ENCODE results near the gene ARHGAP42. TPM values are rescaled to one million over a fixed set of nuclear protein-coding genes. Genes with fewer than 3 reads are reported as not detected.

Gene ARHGAP42
- total and polyA plus RNA-seq, 3 donors from 2014 or later: 9.8 to 12.1 (median 10.4) TPM

- WGBS, 2 donors: 82 to 87% methylated on average over 2 of the region's 2 CpGs
- H3K27me3 ChIP-seq: no peaks in the 10 kb centered on the region
- no peak for DNase-seq
- intact Hi-C loops (cut with DNase I; ENCODE audit: low total_unique reads): no loop called here
- H3K4me1 ChIP-seq: no peaks in the 10 kb centered on the region
- H3K27ac ChIP-seq: no peak overlapping the region
- no peaks in the 10 kb centered on the region for H3K36me3 ChIP-seq (ENCODE audit: low read depth, missing control alignments)
- no peaks in the 10 kb centered on the region for H3K9me3 ChIP-seq
- no peak overlapping the region for H3K4me3 ChIP-seq
- TF ChIP-seq CTCF (IDR thresholded peaks at IDR 0.05): no peak
- no peak for TF ChIP-seq POLR2A (IDR thresholded peaks at IDR 0.05)
Measured at GRCh38 chr11:100794446-100794845, 107.4 kb downstream of the ARHGAP42 start.

GRCh38 chr11:100799445-100799844 is 112.4 kb downstream of the ARHGAP42 start:
- no peak overlapping the region for H3K27ac ChIP-seq
- TF ChIP-seq POLR2A (IDR thresholded peaks at IDR 0.05) (no peak), CTCF (IDR thresholded peaks at IDR 0.05) (no peak)
- H3K27me3 ChIP-seq: no peaks in the 10 kb centered on the region
- no peak overlapping the region for H3K4me3 ChIP-seq
- H3K4me1 ChIP-seq: no peaks in the 10 kb centered on the region
- no peaks in the 10 kb centered on the region for H3K9me3 ChIP-seq
- WGBS, 2 donors: 91 to 94% methylated on average over 3 of the region's 3 CpGs
- H3K36me3 ChIP-seq (ENCODE audit: low read depth, missing control alignments): no peaks in the 10 kb centered on the region
- intact Hi-C loops (cut with DNase I; ENCODE audit: low total_unique reads): no loop called here
- no peak for DNase-seq

GRCh38 chr11:100800202-100800601 is 113.1 kb downstream of the ARHGAP42 start:
- H3K27ac ChIP-seq: no peak overlapping the region
- intact Hi-C loops (cut with DNase I; ENCODE audit: low total_unique reads): no loop called here
- 90 to 95% methylated on average over 2 of the region's 2 CpGs for WGBS, 2 donors
- no peaks in the 10 kb centered on the region for H3K4me1 ChIP-seq
- H3K36me3 ChIP-seq (ENCODE audit: low read depth, missing control alignments): no peaks in the 10 kb centered on the region
- H3K9me3 ChIP-seq: no peaks in the 10 kb centered on the region
- H3K27me3 ChIP-seq: no peaks in the 10 kb centered on the region
- no peak for TF ChIP-seq CTCF (IDR thresholded peaks at IDR 0.05)
- no peak for TF ChIP-seq POLR2A (IDR thresholded peaks at IDR 0.05)
- H3K4me3 ChIP-seq: no peak overlapping the region
- no peak for DNase-seq

- H3K27me3 ChIP-seq: no peaks in the 10 kb centered on the region
- no peak for TF ChIP-seq CTCF (IDR thresholded peaks at IDR 0.05)
- WGBS, 2 donors: 92 to 98% methylated on average over 3 of the region's 3 CpGs
- H3K27ac ChIP-seq: no peak overlapping the region
- intact Hi-C loops (cut with DNase I; ENCODE audit: low total_unique reads): no loop called here
- H3K4me3 ChIP-seq: no peak overlapping the region
- H3K36me3 ChIP-seq (ENCODE audit: low read depth, missing control alignments): no peaks in the 10 kb centered on the region
- H3K9me3 ChIP-seq: no peaks in the 10 kb centered on the region
- no peaks in the 10 kb centered on the region for H3K4me1 ChIP-seq
- DNase-seq: no peak
Measured at GRCh38 chr11:100801225-100801999, 114.3 kb downstream of the ARHGAP42 start.

All from testis (tissue), 3 donors.